Articular chondrocyte of knee joint (primary cell): ENCODE measurements around the gene TRIML2. TPM values are rescaled to one million over a fixed set of nuclear protein-coding genes. Genes with fewer than 3 reads are reported as not detected.

ENCODE experiments used
- small RNA-seq: library from RNA; depleted of rRNA; stranded (forward); fragments of <200 nt; gene quantifications from one replicate; pipeline ENCODE3, GENCODE V24; 2012
- total RNA-seq: library from RNA; depleted of rRNA; stranded (reverse); fragments of >200 nt; gene quantifications from 2 replicates; pipeline ENCODE4 v1.2.3, GENCODE V29; 2012

The TRIML2 gene
- 0.22 TPM in 1 of 2 replicates, not detected in the other for total RNA-seq

GRCh38 chr4:188109157-188109755, at the start of gene TRIML2:
TSS of gene TRIML2 (minus strand) at chr4:188109603. CDS start at chr4:188105368, 4,235 bp downstream.

GRCh38 chr4:188139141-188139540, 29.7 kb upstream of the TRIML2 start, which contains the start of gene TRIML1:
TSS of gene TRIML1 (plus strand) at chr4:188139441. CDS start at chr4:188139559, 118 bp downstream.

Small RNA genes within 50 kb of the gene (small RNA-seq; reads per million reads assigned to genes)
- not detected for gene RNU6-173P

Other genes with a start within 250 kb of the TRIML2 start
- not detected in 2 replicates for gene ZFP42, start 113.8 kb downstream of the TRIML2 start, total RNA-seq
- not detected in 2 replicates for gene TRIML1, start 29.8 kb upstream of the TRIML2 start, total RNA-seq